PC-9 (cell line): ENCODE data around the gene IKZF3. TPM values are rescaled to one million over a fixed set of nuclear protein-coding genes. Genes with fewer than 3 reads are reported as not detected.

Experiments
- BruUV-seq: library from RNA; stranded (reverse); fragments of 400-500 nt; replicated peaks from 2 replicates; lab custom pipeline; 2021; lab: Mats Ljungman, UMichigan
- CTCF ChIA-PET: fragments of 300-600 bp; sonication (Branson Sonifier 250); formaldehyde crosslinking; loops from one replicate; lab custom pipeline; 2022; ENCODE audit warnings: antibody characterized with exemption; lab: Charles Lee
- POLR2A ChIA-PET: fragments of 300-600 bp; sonication (Branson Sonifier 250); formaldehyde crosslinking; loops from one replicate; lab custom pipeline; 2022; ENCODE audit warnings: antibody characterized with exemption; ENCODE audit not compliant: unreplicated experiment; lab: Charles Lee
- DNase-seq, 2 experiments: peaks; one replicate each; pipeline versions ENCODE4 v3.0.0 to v3.0.0-alpha.2; 2015 to 2022; ENCODE audit warnings: mixed read lengths in 1 of 2
- H2AFZ ChIP-seq: fragments of 200-600 bp; sonication (generic); 2 replicates; pipeline ENCODE4 v1.8.1; 2017; ENCODE audit warnings: antibody characterized with exemption
- H3F3A ChIP-seq: fragments of 200-600 bp; sonication (generic); 2 replicates; pipeline ENCODE4 v1.8.1; 2017; ENCODE audit warnings: antibody characterized with exemption, mild to moderate bottlenecking, low read depth; ENCODE audit not compliant: insufficient read depth
- H3K27ac ChIP-seq: fragments of 200-600 bp; sonication (generic); 2 replicates; pipeline ENCODE4 v1.6.1; 2016; ENCODE audit warnings: mixed run types
- H3K27me3 ChIP-seq: fragments of 200-600 bp; sonication (generic); 2 replicates; pipeline ENCODE4 v1.6.1; 2016; ENCODE audit warnings: low read depth, mixed run types; ENCODE audit not compliant: insufficient read depth
- H3K36me3 ChIP-seq: fragments of 200-600 bp; sonication (generic); 2 replicates; pipeline ENCODE4 v1.6.1; 2016; ENCODE audit warnings: low read depth, mixed run types
- H3K4me1 ChIP-seq: fragments of 200-600 bp; sonication (generic); replicated peaks from 2 replicates; pipeline ENCODE4 v1.6.1; 2016; ENCODE audit warnings: mixed run types; ENCODE audit not compliant: insufficient read depth
- H3K4me2 ChIP-seq: fragments of 200-600 bp; sonication (generic); 2 replicates; pipeline ENCODE4 v1.6.1; 2017; ENCODE audit warnings: mixed run types
- H3K4me3 ChIP-seq: fragments of 200-600 bp; sonication (generic); 2 replicates; pipeline ENCODE4 v1.6.1; 2016; ENCODE audit warnings: mixed run types
- H3K79me2 ChIP-seq: fragments of 200-600 bp; sonication (generic); 2 replicates; pipeline ENCODE4 v1.6.1; 2017; ENCODE audit warnings: low read depth, mixed run types
- H3K9me2 ChIP-seq: fragments of 200-600 bp; sonication (generic); 2 replicates; pipeline ENCODE4 v1.8.1; 2017; ENCODE audit warnings: mild to moderate bottlenecking; ENCODE audit not compliant: insufficient read depth
- H3K9me3 ChIP-seq: fragments of 200-600 bp; sonication (generic); 2 replicates; pipeline ENCODE4 v1.8.1; 2016; ENCODE audit warnings: low read depth; ENCODE audit not compliant: insufficient read depth
- H4K20me1 ChIP-seq: fragments of 200-600 bp; sonication (generic); 2 replicates; pipeline ENCODE4 v1.8.1; 2017; ENCODE audit not compliant: insufficient read depth
- EZH2 ChIP-seq: fragments of 200-600 bp; sonication (generic); IDR thresholded peaks from 2 replicates; pipeline ENCODE4 v1.8.0; 2017; ENCODE audit warnings: antibody characterized with exemption, low read depth
- intact Hi-C: fragments of 100-400 bp; cut with micrococcal nuclease; formaldehyde crosslinking; loops from one replicate; pipeline ENCODE4 v1.10.0; 2022; ENCODE audit not compliant: unreplicated experiment
- total RNA-seq: library from RNA; stranded (reverse); gene quantifications from 2 replicates; pipeline ENCODE4 v1.2.3, GENCODE V29; 2021
- TF ChIP-seq, protein P1 (sequence below): fragments of 200-600 bp; sonication (generic); conservative IDR thresholded peaks from 2 replicates; pipeline ENCODE4 v1.6.1; 2017; ENCODE audit warnings: mixed run types, antibody characterized with exemption, mild to moderate bottlenecking, moderate library complexity

IKZF3 gene
- total RNA-seq, 1 experiment from 2014 or later: 0.04 TPM

DNA sequence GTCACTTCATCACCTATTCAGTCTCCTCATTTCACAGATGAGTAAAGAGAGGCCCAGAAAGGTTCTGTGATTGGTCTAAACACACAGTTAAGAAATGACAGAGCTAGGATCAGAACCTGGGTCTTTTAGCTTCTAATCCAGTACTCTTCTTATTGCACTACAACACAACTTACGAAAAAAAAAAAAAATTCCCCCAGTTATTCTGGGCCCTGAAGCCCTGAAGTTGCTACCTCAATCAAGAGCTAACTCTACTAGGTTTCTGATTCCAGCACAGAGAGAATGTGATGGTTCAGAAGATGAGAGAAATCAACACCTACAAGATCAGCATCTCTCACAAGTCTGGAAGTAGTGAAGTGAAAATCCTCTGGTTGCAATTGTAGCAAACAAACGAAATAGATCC, 89.1 kb downstream of the IKZF3 start:
- Histone ChIP-seq H2AFZ (no peak overlapping the region), H4K20me1 (no peaks in the 10 kb centered on the region), H3K27ac (no peak overlapping the region), H3K27me3 (no peaks in the 10 kb centered on the region), H3K4me1 (peaks cover 28% of the 10 kb centered on the region), H3K9me2 (no peaks in the 10 kb centered on the region), H3K9me3 (no peaks in the 10 kb centered on the region), H3K4me3 (no peak overlapping the region), H3K4me2 (no peak overlapping the region), H3K79me2 (no peaks in the 10 kb centered on the region), H3F3A (peaks cover 19% of the 10 kb centered on the region), H3K36me3 (no peaks in the 10 kb centered on the region)
- POLR2A ChIA-PET: interaction anchor here (0.6 to 0.7 kb wide), 2 partner anchors 152 to 324 kb away, joined by 5 to 7 read pairs; no protein-coding TSS in a partner anchor
- TF ChIP-seq, protein P1, sequence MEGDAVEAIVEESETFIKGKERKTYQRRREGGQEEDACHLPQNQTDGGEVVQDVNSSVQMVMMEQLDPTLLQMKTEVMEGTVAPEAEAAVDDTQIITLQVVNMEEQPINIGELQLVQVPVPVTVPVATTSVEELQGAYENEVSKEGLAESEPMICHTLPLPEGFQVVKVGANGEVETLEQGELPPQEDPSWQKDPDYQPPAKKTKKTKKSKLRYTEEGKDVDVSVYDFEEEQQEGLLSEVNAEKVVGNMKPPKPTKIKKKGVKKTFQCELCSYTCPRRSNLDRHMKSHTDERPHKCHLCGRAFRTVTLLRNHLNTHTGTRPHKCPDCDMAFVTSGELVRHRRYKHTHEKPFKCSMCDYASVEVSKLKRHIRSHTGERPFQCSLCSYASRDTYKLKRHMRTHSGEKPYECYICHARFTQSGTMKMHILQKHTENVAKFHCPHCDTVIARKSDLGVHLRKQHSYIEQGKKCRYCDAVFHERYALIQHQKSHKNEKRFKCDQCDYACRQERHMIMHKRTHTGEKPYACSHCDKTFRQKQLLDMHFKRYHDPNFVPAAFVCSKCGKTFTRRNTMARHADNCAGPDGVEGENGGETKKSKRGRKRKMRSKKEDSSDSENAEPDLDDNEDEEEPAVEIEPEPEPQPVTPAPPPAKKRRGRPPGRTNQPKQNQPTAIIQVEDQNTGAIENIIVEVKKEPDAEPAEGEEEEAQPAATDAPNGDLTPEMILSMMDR: no peak
- no peak for TF ChIP-seq EZH2
- BruUV-seq: no TSS peak
- intact Hi-C loops: no loop called here
- DNase-seq: no peak
- CTCF ChIA-PET: interaction anchor here (0.5 kb wide), 1 partner anchor 140 kb away, joined by 3 read pairs; no protein-coding TSS in a partner anchor

- H3K9me2 ChIP-seq: no peaks in the 10 kb centered on the region
- BruUV-seq: no TSS peak
- TF ChIP-seq, protein P1: no peak
- TF ChIP-seq EZH2: no peak
- no peaks in the 10 kb centered on the region for H3K9me3 ChIP-seq
- intact Hi-C loops: loop anchor here (5.0 kb wide), 1 partner anchor 153 kb away; the partner anchor contains the start of genes LRRC3C and ORMDL3
- no peak for DNase-seq
- H3F3A ChIP-seq: peaks cover 27% of the 10 kb centered on the region
- H3K4me1 ChIP-seq: peaks cover 35% of the 10 kb centered on the region
- H4K20me1 ChIP-seq: no peaks in the 10 kb centered on the region
- H3K4me2 ChIP-seq: no peak overlapping the region
- no peak overlapping the region for H3K27ac ChIP-seq
- ChIA-PET CTCF (no interaction called here), POLR2A (no interaction called here)
- no peaks in the 10 kb centered on the region for H3K79me2 ChIP-seq
- no peaks in the 10 kb centered on the region for H3K27me3 ChIP-seq
- no peak overlapping the region for H2AFZ ChIP-seq
- H3K4me3 ChIP-seq: no peak overlapping the region
- no peaks in the 10 kb centered on the region for H3K36me3 ChIP-seq
These were observed 90.1 kb downstream of the IKZF3 start for GRCh38 chr17:39774047-39774446.

GRCh38 chr17:39772987-39773934, 90.9 kb downstream of the IKZF3 start:
- Histone ChIP-seq H3K79me2 (no peaks in the 10 kb centered on the region), H3K27ac (no peak overlapping the region), H3K36me3 (no peaks in the 10 kb centered on the region), H3K9me3 (no peaks in the 10 kb centered on the region), H2AFZ (no peak overlapping the region), H3K4me1 (peaks cover 38% of the 10 kb centered on the region), H3K9me2 (no peaks in the 10 kb centered on the region), H3K27me3 (no peaks in the 10 kb centered on the region), H3F3A (peaks cover 35% of the 10 kb centered on the region), H4K20me1 (no peaks in the 10 kb centered on the region), H3K4me2 (no peak overlapping the region), H3K4me3 (no peak overlapping the region)
- intact Hi-C loops: loop anchor here (5.0 kb wide), 1 partner anchor 154 kb away; the partner anchor contains the start of genes LRRC3C and ORMDL3
- DNase-seq: no peak
- ChIA-PET POLR2A (no interaction called here), CTCF (no interaction called here)
- TF ChIP-seq EZH2: no peak
- BruUV-seq: no TSS peak
